Suppressor macrophage treated with lipopolysaccharide for 1 hour (primary cell): Measurements from ENCODE around the gene FKBP6.
"Not testable (repeated sequence)": the region's sequence is repeated elsewhere in the genome, so short reads cannot be mapped to it uniquely, and the experiment has no call there.

Experiments used
- DNase-seq, 3 donors: peaks; one replicate each; pipeline ENCODE4 v3.0.0-alpha.2; 2020 to 2022

FKBP6 gene

DNA sequence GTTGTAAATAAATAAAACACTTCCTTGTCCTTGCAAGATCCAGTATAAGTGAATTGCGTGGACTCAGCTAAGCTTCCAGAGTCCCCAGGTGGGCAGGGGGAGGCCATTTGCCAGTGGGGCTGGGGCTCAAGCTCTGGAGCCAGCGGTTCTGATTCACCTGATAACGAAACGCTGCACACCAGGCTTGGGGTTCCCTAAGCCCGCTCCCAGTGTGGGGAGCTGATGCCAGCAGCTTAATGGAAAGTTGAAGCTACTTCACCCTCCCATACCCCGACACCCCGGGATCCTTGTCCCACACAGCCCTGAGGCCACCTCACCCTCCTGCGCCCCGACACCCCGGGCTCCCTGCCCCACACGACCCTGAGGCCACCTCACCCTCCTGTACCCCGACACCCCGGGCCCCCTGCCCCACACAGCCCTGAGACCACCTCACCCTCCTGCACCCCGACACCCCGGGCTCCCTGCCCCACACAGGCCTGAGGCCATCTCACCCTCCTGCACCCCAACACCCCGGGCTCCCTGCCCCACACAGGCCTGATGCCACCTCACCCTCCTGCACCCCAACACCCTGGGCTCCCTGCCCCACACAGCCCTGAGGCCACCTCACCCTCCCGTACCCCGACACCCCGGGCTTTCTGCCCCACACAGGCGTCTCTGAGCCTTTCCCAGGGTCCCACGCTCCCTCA is 30.8 kb downstream of the FKBP6 start:
- no peak for DNase-seq

DNA sequence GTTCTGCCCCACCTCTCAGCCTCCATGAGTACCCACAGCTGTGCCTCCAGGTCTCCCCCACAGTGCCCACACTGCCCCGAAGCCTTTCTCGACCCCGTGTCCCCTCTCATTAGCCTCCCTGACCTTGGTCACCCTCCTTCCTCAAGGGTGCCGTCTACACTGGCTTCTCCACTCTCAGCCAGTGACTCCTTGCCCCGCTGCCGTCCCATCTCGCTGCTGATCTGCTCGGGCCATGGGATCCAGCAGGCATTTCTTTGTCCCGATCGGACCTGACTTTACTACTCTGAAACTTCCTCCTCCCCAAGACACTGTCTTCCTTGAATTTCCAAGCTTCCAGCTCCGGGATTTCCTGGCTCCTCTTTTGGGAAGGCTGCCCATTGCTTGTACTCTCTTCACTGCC is 31.3 kb downstream of the FKBP6 start:
- DNase-seq, result no peak

DNA sequence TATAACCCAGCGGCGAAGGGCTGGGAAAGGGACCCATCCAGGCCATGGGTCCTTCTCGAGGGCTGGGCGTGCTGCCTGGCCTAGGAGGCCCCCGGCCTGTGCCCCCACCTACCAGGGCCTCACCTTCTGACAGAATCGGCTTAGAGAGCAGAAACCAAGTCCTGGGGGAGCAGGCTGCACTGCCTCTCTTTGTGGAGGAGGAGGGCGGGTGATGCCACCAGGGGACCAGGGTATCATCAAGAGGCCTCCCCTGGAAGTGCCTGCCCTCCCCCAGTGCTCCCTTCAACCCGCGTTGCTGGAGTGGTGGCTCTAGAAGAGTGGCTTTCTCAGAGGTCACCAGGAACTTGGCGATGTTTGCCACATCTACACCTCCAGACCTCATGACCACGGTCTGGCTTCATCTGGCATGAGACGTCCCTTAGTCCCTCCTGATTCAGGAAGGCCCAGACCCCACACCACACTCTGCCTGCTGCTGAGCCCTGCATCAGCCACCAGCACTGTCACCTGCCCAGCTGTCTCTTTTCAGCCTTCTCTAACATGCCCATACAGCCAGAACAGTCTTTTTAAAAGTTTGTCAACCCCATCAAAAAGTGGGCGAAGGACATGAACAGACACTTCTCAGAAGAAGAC is 31.9 kb downstream of the FKBP6 start:
- no peak for DNase-seq

DNA sequence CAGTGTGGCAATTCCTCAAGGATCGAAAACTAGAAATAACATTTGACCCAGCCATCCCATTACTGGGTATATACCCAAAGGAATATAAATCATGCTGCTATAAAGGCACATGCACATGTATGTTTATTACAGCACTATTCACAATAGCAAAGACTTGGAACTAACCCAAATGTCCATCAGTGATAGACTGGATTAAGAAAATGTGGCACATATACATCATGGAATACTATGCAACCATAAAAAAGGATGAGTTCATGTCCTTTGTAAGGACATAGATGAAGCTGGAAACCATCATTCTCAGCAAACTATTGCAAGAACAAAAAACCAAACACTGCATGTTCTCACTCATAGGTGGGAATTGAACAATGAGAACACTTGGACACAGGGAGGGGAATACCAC is 32.6 kb downstream of the FKBP6 start:
- not testable (repeated sequence) for DNase-seq

DNA sequence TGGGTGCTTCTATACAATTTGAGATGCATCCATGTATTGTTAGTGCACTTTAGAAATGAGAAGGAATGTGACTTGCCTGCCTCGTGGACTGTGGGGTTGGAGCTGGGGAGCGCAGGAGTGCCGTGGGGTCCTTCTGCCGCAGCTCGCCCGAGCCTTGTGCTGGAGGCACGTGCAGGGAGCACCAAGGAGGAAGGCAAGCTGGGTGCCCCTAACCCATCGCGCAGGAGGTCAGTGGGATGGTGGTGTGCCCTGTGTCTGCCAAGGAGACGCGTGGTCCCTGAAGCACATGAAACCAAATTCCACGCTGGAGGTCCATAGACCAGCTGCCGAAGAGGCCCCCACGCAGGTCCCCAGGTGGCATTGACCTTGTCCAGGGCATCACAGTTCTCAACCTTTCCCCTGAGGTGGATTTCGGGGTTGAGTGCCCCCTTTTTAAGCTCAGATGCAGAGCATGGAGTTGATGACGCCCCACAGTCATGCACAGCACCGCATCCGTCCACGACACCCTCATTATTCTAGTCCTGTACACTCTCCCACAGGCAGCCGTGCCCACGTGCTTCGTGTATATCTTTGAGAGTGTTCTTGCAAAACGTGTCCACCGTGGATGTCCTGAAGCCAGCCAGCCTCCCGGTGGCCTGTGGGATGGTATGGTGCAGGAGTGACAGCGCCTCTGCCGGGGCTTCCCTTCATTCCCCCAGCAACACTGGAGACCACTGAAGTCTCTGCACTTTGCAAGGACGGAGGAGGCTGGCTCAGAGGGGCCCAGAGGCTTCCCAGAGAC is 35.5 kb downstream of the FKBP6 start:
- no peak for DNase-seq

DNA sequence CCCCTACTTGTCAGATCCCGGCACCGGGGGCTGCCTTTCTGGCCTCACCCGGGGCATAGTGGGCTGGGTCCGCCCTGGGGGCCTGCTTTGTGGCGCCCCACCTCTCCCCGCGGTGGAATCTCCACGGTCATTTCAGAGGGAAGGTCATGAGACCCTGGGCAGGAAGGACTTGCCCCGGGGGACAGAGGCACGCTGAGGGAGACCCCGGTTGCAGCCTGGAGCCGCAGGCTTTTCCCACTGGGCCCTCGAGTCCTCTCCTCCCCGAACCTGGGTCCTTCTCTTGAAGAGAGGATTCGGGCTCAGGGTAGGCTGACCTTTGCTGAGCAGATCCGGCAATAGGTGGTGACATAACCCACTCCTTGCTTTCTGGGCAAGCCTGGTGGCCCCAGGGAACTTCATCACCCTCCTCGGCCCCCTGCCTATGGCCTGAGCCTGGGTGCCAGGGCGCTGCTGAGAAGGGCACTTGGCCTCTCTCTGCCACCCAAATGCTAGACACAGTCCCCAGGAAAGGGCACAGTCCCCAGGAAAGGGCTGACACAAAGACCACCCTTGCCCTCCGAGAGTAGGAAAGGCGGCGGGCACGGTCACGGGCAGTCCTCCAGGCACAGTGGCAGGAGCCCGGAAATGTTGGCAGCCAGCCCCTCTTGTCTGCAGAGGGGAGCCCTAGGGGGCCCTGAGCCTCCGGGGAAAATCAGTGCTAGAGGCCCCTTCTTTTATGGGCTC is 36.2 kb downstream of the FKBP6 start:
- no peak for DNase-seq

DNA sequence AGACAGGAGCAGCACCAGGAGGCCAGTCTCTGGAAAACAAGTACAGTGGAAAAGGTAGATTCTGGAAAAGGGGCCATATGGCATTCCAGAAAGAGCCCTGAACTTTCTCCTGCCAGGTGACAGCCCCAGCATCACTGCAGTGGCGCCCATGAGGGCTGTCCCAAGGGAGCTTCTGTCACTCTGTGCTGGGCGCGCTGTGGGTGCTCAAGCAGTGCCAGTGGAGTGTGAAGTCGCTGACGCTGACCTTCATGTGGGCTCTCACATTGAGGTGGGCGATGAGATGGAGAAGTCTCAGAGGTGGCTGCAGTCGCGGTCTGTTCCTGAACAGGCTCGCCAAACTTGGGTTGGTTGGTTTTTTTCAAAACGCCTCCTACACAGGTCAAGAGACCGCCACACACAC is 38.2 kb downstream of the FKBP6 start:
- DNase-seq, result no peak

DNA sequence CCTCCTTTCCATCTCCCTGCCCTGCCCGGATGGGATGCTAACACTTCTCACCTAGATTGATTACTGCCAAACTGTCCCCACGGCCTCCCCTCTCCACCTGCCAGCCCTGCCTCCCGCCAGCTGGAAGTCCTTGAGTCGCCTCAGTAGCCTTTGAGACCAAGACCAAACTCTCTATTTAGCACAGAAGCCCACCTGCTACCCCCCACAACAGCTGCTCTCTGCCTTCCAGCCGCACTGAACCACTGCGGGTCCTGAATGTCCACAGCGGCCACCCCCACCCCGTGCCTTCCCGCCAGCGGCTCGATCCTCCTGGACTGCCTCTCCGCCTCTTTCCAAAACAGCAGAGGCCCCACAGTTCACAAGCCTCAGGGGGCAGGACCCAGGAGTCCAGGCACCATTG is 39.0 kb downstream of the FKBP6 start:
- no peak for DNase-seq

DNA sequence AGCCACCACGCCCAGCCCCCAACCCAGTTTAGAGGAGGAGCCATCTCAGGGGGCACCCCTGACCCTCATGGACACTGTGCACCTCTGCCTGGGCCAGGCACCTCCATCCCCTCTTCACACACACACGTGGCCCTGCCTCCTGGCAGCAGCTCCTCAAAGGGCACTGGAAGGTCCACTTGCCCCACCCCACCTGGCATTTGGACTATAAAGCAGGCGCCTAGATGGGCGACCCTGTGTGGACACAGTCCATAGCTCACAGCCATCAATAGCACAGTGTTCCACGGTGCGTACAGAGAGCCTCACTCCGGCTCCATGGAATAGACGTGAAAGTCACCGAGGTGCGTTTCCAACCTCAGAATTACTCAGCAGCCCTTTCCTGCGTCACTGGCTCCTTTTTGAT is 41.0 kb downstream of the FKBP6 start:
- no peak for DNase-seq

DNA sequence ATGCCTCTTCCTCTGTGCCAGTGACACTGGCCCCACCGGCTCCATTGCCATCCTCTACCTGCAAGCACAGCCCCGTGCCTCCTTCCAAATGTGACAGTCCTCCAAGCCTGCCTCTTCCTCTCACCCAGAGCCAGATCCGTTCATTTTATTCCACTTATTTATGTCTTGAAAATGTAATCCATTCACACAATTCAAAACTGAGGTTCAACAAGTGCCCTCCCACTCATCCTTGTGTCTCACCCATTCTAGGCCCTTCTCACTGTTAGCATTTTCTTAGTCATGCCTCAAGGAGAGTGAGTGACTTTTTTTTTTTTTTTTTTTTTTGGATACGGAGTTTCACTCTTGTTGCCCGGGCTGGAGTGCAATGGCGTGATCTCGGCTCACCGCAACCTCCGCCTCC is 41.7 kb downstream of the FKBP6 start:
- DNase-seq, result no peak

DNA sequence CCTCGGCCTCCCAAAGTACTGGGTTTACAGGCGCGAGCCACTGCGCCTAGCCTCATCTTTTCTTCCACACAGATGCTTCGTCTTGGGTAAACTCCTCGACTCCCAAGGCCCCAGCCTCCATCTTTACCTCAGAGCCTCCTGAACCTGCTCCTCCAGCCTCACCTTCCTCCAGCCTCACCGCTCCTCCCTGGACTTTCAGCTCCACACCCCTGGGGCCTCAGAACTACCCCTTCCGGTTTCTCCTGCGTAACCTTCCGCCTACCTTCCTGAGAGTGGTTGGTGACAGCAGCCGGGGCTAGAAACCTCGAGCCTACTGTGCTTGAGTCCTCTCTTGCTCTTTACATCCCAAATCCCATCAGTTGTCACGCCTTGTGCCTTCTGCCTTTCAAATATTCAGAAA is 45.8 kb downstream of the FKBP6 start:
- DNase-seq, result no peak

DNA sequence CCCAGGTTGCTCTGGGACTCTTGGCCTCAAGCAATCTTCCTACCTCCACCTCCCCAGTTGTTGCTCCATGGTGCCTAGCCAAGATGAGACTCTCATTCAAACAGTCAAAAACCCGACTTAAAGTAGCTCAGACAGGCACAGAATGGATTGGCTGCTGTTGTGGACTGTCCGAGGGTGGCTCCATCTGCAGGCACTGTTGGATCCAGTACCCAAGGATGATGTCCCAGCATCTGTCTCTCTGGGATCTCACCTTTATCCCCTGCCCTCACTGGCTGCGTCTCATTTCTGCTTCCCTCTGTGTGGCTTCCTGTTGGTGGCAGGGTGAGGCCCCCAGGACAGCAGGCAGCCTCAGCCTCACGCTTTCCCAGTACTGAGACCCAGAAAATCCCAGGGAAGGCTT is 48.3 kb downstream of the FKBP6 start:
- DNase-seq, result not testable (repeated sequence)

DNA sequence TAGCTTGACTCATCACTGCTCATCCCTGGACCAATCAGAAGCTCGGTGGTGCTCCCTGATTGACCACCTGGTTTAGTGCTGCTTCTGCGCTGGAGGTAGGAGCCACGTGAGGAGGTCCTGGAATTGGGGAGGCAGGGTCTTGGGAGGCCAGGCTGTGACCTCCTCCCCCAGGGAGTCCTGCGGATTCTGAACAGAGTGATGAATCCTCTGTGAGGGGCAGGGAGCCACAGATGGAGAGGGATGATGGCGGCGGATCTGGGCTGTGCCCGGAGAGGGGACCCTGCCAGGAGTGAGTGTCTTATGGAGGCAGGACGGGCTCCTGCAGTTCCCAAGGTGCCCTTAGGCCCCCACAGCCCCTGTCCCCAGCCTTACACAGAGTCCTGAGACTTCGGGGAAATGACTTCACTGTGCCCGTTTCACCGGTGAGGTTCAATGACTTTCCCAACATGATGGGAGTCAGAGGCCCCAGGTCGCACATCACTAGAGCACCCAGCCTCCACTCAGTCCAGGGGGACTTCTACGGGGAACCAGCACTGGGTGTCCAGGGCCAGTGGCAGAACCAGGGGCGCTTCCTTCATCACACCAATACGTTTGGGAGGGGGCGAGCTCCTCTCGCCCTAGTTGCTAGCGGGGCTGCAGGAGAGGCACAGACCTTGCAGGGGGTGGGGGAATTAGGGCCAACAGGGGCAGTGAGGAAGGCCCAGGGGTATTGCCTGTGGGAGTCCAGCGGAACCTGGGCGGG is 48.9 kb downstream of the FKBP6 start:
- DNase-seq, result no peak

DNA sequence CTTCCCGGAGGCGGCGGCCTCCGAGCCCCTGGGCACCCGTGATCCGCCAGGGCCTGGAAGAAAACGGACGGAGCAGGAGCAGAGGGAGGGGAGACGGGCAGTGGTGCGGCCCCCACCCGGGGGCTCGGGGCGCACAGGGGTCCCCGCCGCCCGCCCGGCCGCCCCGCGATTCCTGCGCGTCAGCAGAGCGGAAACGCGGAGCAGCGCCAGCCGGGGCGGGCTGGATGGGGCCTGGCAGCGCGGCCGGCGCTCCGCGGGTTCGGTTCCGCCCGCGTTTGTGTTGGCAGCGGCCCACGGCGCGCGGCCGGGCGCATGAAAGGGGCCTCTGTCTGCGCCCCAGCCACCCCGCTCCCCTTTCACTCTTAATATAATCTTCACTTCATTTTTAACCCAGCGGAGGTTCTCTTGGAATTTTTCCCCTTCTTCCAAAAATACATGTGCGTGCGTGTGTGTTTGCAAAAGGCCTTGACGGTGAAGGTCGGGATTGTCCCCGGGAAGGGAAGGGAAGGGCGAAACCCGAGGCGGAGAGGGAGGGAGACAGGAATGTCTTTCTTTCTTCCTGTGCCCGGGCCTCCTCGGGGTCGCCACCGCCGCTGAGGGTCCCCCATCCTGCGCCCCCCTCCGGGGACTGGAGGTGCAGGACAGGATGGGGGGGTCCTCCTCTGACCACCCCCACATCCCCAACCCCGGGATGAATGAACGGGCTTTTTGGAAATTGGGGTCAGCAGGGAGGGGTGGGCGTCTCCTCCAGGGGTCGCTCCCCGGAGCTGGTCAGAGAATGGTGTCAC is 49.6 kb downstream of the FKBP6 start:
- not testable (repeated sequence) for DNase-seq

DNA sequence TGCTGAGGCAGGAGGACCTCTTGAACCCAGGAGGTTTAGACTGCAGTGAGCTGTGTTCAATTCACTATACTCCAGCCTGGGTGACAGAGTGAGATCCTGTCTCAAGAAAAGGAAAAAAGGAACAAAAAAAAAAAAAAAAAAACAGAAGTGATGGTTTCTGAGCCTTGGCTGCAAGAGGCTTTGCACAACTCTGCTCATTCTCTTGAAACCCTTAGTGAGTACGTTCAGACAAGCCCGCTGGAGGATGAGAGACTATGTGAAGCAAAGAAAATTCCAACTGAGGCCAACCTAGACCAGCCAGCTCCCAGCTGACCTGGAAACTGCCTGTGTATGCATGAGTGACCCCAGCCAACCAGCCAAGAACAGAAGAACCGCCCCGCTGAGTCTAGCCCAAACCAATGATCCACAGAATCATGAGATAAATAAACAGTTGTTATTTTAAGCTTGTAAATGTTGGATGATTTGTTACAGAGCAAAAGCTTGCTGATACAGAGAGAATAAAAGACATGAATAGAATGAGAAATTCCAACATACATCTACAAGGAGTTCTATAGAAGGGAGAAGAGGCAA is 55.1 kb downstream of the FKBP6 start:
- peak; percentile 44 to 54 (median 46) for DNase-seq

DNA sequence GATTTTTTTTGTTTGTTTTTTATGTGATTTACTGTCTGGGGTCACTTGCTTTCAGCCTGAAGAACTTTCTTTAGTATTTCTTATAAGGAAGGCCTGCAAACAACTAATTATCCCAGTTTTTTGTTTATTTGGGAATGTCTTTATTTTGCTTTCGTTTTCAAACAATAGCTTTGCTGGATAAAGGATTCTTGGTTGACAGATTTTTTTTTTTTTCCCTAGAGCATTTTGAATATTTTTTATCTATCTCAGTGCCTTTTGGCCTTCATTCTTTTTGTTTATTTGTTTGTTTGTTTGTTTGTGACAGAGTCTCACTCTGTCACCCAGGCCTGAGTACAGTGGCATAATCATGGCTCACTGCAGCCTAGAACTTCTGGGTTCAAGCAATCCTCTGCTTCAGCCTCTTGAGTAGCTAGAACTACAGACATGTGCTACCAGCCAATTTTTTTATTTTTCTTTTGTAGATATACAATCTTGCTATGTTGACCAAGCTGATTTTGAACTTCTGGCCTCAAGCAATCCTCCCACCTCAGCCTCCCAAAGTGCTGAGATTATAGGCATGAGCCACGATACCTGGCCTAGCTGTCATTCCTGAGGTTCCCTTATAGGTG is 59.4 kb downstream of the FKBP6 start:
- DNase-seq, result no peak

DNA sequence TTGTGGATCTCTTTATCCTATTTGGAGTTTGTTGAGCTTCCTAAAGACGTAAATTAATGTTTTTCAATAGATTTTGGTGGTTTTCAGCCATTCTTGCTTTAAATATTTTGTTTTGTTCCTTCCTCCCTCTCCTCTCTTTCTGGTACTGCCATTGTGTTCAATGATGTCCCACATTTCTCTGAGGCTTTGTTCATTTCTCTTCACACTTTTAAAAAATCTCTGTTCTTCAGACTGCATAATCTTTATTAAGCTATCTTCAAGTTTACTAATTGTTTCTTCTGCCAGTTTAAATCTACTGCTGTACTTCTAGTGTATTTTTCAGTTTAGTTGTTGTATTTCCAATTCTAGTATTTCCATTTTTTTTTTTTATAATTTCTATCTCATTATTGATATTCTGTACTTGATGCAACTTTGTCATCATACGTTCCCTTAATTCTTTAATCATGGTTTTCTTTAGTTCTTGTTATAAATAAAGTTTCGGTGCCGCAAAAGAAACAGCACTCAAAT is 60.0 kb downstream of the FKBP6 start:
- no peak for DNase-seq

DNA sequence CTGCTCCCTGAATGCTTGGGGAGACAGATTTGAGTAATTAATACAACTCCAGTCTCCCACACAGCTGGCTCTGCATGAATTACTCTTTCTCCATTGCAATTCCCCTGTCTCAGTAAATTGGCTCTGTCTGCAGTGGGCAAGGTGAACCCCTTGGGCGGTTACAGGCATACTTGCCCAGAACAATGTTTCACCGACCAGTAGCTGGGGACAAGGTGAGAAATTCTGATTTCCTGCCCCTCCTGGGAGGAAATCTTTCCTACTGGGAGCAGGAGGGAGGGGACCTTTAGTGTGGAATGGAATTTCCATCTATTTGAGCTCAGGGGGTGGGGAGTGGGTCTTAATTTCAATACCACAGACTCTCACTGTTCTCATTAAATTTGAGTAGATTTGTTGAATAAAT is 63.4 kb downstream of the FKBP6 start:
- DNase-seq, result no peak

DNA sequence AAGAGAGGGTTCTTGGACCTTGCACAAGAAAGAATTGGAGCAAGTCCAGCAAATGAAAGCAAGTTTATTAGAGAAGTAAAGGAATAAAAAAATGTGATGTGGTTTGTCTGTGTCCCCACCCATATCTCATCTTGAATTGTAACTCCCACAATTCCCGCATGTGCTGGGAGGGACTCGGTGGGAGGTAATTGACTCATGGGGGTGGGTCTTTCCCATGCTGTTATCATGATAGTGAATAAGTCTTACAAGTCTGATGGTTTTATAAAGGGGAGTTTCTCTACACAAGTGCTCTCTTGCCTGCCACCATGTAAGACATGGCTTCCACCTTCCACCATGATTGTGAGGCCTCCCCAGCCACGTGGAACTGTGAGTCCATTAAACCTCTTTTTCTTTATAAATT is 66.5 kb downstream of the FKBP6 start:
- no peak for DNase-seq

DNA sequence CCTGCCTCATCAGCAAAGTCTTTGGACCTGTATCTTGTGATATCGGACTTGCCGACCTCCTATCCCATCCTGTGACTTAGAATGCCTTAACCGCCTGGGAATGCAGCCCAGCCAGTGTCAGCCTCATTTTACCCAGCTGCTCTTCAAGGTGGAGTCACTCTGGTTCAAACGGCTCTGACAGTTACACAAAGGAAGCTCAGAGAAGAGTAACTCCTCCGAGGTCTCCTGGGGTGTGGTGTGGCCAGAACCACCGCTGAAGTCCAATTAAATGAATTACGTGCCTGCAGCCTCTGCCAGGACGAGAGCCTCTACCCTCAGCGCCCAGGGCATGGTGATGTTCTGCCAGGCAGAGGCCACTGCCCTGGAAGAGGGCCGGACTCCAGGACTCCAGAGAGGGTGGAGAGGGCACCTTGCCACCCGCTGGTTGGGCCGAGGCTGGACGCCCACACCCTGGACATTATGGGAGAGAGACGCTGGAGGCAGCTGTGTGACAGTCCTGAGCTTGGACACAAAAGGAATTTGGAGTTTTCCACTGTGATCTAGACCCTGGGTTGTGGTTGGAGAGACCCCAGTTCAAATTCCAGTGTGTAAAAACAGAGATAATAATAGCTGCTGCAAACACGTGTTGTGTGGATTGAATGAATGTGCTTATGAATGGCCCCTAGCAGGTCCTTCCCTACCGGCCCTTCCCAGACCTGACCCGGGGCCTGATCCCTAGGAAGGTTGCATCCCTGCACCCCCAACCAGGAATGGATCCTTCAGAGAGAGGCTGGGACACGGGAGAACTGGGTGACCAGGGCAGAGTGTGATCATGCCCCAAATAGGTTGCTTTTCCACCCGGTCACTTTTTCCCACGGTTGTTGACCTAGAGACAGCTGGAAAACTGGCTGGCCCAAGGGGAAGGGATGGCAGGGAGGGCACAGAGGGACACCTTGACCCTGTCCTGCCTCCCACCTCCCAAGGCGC is 67.9 kb downstream of the FKBP6 start:
- DNase-seq, result no peak
